ENCODE data around the gene CNOT9.

DNA sequence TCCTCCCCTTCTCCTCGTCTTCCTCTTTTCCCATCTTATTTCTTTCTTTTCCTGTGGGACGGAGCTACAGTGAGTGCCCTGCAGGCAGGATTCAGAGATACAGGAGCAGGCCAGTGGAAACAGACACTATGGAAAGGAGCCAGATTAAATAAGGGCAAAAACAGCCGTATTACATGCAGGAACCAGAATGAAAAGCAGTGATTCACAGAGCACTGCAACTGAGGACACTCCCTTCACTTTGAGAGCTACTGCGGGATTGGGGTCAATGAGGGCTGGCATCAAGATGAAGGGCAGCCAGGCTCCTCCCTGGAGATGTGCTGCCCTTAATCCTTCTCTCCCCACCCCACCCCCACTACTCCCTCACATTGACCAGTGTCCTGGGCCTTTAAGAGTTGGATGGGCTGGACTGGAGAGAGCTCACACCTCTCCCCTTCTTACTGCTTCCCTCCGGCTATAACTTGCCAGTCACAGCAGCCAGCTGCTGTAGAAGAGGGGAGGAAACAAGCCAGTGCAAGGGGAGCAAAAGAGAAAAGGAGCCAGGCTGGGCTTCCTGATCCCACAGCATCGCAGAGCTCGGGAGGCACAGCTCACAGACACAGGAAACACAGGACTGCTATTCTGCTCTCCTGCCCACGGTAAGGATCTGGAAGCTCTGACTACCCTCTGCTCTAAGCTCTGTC is 38.9 kb downstream of the CNOT9 start, which contains the start of gene PLCD4:
- TF ChIP-seq, protein P1, sequence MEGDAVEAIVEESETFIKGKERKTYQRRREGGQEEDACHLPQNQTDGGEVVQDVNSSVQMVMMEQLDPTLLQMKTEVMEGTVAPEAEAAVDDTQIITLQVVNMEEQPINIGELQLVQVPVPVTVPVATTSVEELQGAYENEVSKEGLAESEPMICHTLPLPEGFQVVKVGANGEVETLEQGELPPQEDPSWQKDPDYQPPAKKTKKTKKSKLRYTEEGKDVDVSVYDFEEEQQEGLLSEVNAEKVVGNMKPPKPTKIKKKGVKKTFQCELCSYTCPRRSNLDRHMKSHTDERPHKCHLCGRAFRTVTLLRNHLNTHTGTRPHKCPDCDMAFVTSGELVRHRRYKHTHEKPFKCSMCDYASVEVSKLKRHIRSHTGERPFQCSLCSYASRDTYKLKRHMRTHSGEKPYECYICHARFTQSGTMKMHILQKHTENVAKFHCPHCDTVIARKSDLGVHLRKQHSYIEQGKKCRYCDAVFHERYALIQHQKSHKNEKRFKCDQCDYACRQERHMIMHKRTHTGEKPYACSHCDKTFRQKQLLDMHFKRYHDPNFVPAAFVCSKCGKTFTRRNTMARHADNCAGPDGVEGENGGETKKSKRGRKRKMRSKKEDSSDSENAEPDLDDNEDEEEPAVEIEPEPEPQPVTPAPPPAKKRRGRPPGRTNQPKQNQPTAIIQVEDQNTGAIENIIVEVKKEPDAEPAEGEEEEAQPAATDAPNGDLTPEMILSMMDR (IDR thresholded peaks at IDR 0.05 in 4 of 5, conservative IDR thresholded peaks at IDR 0.05 in 1 of 5) = no peak
- TF ChIP-seq POLR2A (IDR thresholded peaks at IDR 0.05) = peak; percentile 73 to 84
